ENCODE results near the gene SLC27A5. TPM values are rescaled to one million over a fixed set of nuclear protein-coding genes. Genes with fewer than 3 reads are reported as not detected.
"Not testable (repeated sequence)": the region's sequence is repeated elsewhere in the genome, so short reads cannot be mapped to it uniquely, and the experiment has no call there.

SLC27A5 gene
- total RNA-seq, 1 donor from 2014 or later = 4.1 TPM

DNA sequence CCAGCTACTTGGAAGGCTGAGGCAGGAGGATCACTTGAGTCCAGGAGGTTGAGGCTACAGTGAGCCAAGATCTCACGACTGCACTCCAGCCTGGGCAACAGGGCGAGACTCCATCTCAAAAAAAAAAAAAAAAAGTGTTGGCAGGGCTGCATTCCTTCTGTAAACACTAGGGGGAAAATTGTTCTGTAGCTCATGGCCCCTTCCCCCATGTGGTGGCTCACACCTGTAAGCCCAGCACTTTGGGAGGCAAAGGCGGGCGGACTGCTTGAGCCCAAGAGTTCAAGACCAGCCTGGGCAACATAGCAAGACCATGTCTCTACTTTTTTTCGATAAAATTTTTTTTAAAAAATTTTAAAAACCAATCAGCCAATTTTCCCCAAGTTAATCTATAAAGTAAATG is 27.4 kb downstream of the SLC27A5 start:
- DNase-seq = not testable (repeated sequence)

DNA sequence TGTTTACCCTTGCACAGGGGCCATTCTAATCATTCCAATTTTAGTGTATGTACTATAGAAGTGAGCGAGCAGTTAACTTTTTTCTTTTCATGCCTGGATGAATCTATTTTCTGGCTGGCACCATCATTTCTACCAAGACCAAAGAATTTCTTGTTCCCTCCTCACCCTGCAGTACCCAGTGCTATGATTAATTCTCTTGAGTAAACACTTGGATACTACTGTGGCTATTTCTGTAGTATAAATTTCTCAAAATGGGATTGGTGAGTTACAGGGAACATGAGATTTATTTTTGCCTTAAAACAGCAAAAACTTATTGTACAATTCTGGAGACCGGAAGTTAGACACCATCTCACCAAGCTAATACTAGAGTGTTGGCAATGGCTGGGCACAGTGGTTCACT is 28.0 kb downstream of the SLC27A5 start:
- no peak for DNase-seq

DNA sequence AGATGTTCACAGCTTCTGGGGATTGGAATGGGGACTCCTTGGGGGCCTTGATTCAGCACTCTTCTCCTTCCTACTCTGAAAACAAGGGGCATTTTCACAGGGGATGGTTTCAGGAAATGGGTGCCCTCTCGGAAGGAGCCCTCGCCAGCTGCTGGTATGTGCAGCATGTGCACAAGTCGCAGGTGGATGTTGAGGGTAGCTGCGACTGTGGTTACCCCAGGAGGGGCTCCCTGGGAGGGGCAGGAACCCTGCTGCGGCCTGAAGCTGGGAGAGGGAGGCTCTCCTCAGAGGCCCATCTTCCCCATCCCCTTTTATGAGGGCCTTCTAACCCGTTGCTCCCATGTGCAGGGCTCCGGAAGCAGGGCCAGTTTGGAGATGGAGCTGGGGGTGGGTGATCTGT is 29.4 kb downstream of the SLC27A5 start:
- DNase-seq = no peak

DNA sequence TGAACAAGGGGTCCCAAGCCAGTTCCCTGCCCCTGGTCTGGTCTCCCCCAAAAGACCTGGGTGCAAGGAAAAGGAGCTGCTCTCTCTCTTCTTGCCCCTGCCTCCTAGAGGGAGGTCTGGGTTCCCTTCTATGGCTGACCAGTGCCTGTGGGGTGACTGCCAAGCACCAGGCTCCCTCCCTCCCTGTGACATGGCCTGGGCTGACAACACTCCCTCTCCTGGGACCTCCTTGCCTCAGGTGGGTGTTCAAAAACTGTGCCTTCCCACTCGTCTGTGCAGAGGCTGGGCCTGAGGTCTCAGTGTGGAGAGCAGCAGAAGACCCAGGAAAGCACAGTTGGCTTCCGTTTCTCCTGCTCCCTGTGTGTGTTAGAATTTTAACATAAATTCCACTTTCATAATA is 31.0 kb downstream of the SLC27A5 start:
- DNase-seq = no peak

DNA sequence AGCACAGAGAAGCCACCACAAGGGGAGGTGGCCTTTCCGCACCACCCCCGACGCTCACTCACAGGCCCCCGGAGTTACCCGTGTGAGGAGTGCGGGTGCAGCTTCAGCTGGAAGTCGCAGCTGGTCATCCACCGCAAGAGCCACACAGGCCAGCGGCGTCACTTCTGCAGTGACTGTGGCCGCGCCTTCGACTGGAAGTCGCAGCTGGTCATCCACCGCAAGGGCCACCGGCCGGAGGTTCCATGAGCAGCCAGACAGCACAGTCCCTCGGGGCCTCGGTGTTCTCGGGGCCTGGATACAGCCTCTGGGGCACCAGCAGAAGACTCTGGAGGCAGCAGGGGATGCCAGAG is 31.3 kb downstream of the SLC27A5 start:
- DNase-seq = no peak

DNA sequence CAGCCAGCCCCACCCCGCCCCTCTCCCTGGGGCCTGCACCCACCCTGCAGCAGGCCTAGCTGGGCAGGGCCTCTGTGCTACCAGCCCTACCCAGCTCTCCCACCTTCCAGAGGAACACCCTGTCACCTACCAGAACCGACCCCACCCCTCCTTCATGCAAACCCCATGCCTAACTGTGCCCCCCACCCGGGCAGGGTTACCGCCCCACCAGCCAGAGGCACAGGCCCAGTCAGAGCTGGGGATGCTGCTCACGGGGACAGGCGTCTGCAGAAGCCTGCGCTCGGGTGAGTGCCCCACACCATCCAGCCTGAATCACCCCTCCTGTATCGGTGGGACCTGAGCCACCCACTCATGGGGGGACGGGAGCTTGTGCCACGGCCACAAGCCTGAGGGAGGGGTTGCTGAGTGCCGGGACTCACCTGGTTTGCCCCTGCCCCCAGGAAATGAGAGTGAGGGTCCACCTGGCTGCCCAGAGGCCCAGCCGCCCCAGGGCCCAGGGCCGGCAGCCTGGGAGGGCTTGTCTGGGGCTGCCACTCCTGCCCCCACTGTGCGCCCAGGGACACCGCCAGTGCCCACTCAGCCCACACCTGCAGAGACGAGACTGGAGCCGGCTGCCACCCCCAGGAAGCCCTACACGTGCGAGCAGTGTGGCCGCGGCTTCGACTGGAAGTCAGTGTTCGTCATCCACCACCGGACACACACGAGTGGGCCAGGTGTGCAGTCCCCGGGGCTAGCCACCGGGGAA is 31.9 kb downstream of the SLC27A5 start:
- DNase-seq = no peak

DNA sequence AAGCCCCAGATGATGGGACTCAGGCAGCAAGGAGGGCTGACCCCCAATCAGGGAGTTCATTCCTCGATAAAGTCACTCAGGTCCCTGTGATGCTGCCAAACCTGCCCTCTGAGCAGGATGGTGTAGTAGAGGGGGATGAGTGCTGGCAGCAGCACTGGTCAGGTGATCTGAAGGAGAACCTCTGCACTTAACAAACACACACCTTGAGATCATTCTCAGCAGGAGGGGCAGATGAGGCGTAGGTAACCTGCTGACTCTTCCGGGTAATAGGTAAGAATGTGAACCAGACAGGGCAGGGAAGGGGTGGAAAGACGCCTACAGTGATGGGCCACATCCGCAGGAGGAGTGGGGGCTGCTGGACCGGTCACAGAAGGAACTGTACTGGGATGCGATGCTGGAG is 32.5 kb downstream of the SLC27A5 start:
- no peak for DNase-seq

DNA sequence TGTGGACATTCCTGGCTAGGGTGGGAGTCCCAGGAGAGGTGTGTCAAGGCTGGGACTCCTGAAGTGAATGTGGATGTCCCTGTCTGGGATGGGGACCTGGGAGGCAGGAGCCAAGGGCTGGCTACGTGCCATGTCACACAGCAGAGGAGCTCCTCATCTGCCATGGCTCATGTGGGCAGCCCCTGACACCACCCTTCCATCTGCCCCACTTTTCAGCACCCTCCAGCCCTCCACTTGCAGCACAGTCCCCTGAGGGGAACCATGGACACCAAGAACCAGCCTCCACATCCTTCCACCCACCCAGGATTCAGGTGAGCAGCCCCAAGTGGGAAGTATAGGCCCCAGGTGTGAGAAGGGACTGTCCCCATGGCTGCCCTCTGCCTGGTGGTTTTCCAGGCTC is 33.9 kb downstream of the SLC27A5 start:
- no peak for DNase-seq

DNA sequence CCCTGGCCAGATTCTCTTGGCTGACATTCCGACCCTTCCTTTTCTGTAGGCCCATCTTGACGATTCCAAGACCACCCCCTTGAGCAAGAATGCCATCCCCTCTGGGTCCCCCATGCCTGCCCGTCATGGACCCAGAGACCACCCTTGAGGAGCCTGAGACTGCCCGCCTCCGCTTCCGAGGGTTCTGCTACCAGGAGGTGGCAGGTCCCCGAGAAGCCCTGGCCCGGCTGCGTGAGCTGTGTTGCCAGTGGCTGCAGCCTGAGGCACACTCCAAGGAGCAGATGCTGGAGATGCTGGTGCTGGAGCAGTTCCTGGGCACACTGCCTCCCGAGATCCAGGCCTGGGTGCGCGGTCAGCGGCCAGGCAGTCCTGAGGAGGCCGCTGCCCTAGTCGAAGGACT is 34.7 kb downstream of the SLC27A5 start:
- DNase-seq = no peak

DNA sequence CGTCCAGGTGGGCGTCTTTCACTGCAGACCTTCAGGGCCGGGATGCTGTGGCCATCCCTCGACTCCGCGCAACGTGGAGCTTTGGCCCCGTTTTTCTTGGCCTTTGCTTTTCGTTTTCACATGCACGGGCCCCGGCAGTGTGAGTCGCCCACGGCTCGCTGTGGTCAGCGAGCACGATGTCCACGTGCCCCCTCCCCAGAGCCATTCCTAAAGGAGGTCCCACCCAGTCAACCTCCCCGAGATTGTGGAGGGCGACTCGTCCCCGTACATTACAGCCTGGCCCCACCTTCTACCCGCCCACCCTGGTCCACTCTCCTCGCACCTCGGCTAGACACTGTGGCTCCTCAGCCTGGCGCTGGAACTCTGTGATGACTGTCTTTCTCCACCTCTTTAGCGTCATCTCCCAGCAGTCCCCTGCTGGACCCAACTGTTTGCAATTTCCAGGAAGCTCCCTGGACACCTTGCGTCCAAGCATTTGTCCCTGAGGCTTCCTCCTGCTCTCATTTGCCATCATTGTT is 35.2 kb downstream of the SLC27A5 start:
- peak; percentile 12 for DNase-seq

DNA sequence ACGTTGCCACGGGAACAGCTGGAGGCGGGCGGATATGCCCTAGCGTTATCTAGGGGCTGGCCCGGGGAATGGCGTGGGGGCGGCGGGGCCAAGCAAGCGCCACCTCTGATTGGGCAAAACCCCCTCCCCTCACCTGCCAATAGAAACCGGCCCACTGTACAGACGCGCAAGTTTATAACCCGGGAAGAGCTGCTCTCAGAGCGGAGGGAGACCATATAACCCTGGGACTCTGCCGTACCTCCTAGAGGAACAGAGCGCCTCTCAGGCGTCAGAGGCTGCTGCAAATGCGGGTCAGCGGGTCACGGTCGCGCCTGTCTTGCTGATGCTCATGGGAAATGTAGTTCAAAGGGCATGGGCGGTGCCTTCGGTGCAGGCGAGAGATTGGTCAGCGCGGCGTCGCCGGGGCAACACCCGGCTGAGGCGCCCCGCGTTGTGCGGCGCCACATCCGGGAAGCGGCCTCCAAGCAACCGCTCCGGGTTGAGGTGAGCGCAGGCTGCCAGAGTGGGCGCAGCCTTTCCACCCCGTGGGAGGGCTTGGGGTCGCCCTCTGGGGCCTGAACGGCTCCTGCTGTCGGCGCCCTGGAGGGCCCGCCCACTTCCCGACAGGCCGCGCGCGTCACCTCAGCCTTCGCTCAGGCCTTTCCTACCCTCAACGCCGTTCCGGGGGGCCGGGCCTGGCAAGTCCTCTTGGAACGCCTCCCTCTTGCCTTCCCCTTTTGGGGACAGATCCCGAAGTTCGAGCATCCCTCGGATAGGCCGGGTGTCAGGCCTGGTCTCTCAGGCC is 35.9 kb downstream of the SLC27A5 start, which contains the start of gene ZNF446:
ZNF446 (plus strand) TSS at position 639 of the 784 bp plus-strand sequence. CDS start 867 bp downstream, outside the sequence.
- DNase-seq = peak; percentile 97

DNA sequence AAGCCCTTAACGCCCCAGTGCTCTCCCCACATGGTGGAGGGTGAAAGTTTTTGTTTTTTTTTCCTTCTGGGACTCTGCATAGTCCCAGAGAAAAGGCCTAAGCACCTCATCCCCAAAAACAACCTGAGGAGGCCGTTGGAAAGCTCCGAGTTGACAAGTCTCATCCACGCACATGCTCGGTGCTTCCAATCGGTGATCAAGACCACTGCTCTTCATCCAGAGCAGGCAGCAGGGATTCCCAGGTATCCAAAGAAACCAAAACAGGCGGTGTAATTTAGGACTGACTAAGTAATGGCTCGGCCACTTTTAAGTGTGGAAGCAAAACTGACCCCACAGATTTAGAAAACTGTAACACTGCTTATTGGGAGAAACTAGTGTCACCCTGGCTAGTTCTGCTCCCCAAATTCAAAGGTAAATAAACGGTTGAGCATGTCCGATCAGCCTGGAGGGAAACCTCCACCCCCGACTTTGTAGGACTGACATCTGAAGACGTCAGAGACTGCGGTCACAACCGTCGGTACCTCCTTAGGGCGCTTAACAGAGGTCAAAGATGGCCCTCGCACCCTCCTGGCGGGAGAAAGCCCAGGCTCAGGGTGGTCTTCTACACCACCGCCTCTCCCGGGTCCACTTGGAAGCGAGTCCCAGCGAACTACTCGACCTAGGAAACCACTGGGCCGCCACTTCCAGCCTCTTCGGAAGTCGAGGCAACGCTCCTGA is 36.6 kb downstream of the SLC27A5 start:
- DNase-seq = no peak

DNA sequence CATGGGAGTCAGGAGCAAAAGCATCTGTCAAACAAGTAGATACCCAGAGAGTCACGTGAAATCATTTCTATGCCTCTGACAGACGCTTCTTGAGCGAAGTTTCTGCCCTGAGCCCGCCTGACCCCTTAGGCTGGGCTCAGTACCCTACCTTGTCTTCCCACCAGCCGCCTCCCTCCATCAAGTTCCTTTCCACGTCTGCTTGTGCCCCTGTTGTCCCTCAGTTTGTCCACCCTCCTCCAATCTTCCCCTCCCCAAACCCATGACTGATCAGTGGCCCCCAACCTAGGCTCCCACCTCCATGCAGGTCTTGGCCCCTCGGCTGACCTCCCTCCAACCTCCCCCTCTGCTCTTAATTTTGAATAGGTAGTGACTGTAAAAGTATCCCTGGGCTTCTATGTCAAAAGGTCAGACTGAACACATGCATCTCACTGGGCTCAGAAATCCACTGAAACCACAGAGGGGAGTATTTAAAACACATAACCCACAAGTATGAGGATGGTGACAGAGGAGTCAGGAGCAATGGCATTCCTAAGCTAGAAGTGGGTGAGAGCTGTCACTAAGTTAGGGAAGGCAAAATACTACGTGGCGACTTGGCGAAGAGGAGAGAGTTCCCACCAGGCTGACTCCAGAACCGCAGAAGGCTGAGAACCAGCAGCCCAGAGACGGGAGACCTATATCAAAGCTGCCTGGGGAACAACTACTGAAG is 37.3 kb downstream of the SLC27A5 start:
- DNase-seq = no peak

DNA sequence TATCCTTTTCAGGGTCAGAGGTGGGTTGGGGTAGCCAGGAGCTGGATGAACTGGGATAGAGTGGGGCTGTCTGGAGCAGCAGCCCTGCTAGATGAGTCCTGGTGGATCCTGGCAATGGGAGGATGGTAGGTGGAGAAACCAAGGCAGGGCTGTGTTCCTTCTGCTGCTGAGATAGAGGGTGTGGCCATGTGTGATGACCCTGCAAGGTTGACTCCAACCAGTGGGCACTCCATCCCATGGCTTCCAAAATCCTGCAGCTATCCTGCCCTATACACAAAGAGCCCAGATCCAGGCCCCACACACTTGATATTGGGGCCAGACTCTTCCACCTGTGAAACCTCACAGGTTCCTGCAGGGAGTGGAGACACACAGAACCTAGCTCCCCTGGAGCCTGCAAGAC is 38.0 kb downstream of the SLC27A5 start:
- no peak for DNase-seq

DNA sequence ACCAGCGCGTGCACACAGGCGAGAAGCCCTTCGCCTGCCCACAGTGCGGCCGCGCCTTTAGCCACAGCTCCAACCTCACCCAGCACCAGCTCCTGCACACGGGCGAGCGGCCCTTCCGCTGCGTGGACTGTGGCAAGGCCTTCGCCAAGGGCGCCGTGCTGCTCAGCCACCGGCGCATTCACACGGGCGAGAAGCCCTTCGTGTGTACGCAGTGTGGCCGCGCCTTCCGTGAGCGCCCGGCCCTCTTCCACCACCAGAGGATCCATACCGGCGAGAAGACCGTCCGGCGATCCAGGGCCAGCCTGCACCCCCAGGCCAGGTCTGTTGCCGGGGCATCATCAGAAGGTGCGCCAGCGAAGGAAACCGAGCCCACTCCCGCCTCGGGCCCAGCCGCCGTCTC is 40.1 kb downstream of the SLC27A5 start:
- DNase-seq = no peak

DNA sequence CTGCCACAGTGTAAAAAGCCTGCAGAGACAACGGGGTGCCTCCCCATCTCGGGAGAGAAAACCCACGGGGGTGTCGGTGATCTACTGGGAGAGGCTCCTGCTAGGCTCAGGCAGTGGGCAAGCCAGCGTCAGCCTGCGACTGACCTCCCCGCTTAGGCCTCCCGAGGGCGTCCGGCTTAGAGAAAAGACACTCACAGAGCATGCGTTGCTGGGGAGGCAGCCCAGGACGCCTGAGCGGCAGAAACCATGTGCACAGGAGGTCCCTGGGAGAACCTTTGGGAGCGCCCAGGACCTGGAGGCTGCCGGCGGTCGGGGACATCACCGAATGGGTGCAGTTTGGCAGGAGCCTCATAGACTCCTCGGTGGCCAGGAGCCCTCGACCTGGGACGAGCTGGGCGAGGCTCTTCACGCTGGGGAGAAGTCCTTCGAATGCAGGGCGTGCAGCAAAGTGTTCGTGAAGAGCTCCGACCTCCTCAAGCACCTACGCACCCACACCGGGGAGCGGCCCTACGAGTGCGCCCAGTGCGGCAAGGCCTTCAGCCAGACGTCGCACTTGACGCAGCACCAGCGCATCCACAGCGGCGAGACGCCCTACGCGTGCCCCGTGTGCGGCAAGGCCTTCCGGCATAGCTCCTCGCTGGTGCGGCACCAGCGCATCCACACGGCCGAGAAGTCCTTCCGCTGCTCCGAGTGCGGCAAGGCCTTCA is 40.8 kb downstream of the SLC27A5 start:
- DNase-seq = not testable (repeated sequence)

DNA sequence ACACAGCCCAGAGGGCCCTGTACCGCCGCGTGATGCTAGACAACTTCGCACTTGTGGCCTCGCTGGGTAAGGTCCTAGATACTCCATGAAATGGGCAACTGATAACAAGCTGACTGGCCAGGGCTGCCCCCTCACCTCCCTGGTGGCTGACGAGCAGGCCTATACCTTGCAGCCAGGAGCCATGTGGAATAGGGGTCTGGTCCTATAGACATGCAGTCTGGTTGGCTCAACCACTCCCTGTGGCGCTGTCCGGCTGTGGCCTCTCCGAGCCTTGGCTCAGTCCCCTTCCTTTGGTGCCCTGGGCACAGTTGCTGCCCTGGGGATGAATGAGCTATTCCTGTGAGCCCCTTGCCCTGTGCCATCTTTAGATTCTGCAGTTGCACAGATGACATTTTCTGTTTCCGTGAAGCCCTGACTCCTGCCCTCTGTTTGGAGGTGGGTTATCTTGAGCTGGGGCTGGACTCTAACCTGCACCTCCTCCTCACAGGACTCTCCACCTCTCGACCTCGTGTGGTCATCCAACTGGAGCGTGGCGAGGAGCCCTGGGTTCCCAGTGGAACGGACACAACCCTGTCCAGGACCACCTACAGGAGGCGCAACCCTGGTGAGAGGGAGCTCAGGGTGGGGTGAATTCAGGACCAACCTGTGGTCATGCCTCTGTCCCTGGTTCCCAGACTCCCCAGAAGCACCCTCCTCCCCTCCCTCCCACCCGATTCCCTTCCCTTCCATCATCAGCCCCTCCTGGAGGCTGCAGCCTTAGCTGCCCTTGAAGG is 42.4 kb downstream of the SLC27A5 start:
- DNase-seq = no peak

DNA sequence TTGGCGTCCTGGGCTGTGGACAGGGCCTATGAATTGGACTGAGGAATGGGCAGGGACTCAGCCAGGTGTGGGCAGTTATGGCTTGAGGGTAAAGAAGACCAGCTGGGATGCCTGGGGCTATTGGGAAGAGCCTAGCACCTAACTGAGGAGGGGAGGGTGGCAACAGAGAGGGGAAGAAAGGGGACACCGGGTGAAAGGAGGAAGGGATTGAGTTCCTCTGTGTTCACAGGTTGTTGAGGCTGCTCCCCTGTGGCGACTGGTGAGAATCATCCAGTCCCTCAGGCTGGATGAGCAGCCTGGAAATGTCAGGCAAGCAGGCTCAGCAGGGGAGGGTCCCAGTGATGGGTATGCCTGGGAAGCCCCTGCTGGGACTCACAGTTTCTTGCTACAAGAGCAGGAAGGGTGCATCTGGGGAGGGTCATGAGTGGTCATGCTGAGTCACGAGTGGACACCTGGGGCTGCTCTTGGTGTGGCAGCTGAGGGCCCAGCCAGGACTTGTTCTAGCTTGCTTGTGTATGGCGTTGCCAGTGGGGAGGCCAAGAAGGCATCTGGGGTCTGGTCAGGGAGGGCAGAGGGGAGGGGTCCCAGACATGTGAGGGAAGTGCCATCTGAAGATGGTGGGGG is 43.5 kb downstream of the SLC27A5 start:
- no peak for DNase-seq

DNA sequence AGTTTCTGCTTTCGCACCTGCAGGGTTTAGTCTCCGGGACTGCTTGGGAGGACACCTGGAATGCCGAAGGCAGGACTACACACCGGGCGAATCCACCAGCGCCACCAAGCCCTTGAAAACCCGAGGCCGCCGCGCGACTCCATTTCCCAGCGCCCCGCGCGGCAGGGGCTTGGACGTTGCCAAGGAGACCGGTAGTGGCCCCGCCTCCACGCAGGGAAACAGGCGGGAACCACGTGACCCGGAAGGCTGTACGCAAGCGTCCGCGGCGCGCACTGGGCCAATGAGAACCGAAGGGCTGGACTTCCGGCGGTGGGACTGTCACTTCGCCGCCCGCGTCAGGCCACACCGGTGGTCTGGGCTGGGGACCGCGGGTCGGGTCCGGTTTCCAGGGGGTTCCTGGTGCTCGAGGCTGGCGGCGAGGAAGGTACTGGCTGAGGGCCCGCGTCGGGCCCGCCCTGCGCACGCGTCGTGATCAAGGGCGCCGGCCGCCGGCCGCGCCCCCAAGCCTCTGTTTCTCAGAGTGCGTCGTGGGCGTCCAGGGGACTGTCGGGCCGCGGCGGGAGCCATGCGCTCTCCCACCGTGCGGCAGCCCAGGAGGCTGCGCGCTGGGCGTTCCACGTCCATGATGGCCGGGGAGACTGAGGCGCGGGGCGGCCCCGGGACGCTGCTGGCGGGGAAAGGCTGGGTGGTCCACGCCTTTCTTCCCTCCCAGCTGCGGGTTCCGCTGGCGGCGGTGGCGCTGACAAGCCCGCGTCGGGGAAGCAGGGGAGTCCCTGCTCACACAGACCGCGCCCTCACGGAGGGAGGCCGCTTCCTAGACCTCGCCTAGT is 44.8 kb downstream of the SLC27A5 start, which contains the start of gene ZNF324:
ZNF324 (plus strand) TSS at position 321 of the 830 bp plus-strand sequence. CDS start 2,106 bp downstream, outside the sequence.
- DNase-seq = peak; percentile 98

All from dermis blood vessel endothelial cell (primary cell).